ENCODE data around the gene DTHD1. TPM values are rescaled to one million over a fixed set of nuclear protein-coding genes. Genes with fewer than 3 reads are reported as not detected.

The DTHD1 gene
- total RNA-seq (2021): not detected in 2 replicates
- percentile 3 among the genes with signal in this experiment for Bru-seq, nascent RNA
- percentile 4 among the genes with signal in this experiment for BruChase-seq, experiment 1, labeled RNA remaining after a 2-hour chase
- BruChase-seq, experiment 2, labeled RNA remaining after a 6-hour chase: not detected
- long read RNA-seq: 0 reads

- DNase-seq: no peak
- no peaks in the 10 kb centered on the region for H3F3A ChIP-seq (ENCODE audit: insufficient read depth, low read depth)
- no peaks in the 10 kb centered on the region for H3K9me2 ChIP-seq (ENCODE audit: insufficient read depth)
- no peak within 1 kb of the TSS for H2AFZ ChIP-seq
- H3K4me3 ChIP-seq: no peak within 1 kb of the TSS
- H3K27ac ChIP-seq: no peak within 1 kb of the TSS
- no peaks in the 10 kb centered on the region for H3K27me3 ChIP-seq (ENCODE audit: insufficient read depth, low read depth)
- H3K4me2 ChIP-seq: no peak within 1 kb of the TSS
- intact Hi-C loops (cut with micrococcal nuclease; ENCODE audit: unreplicated experiment): no loop called here
- H3K36me3 ChIP-seq (ENCODE audit: low read depth): no peaks in the 10 kb centered on the region
- POLR2A ChIA-PET (ENCODE audit: unreplicated experiment): no interaction called here
- TF ChIP-seq EZH2 (IDR thresholded peaks at IDR 0.05; ENCODE audit: low read depth): no peak
- TF ChIP-seq, protein P1, sequence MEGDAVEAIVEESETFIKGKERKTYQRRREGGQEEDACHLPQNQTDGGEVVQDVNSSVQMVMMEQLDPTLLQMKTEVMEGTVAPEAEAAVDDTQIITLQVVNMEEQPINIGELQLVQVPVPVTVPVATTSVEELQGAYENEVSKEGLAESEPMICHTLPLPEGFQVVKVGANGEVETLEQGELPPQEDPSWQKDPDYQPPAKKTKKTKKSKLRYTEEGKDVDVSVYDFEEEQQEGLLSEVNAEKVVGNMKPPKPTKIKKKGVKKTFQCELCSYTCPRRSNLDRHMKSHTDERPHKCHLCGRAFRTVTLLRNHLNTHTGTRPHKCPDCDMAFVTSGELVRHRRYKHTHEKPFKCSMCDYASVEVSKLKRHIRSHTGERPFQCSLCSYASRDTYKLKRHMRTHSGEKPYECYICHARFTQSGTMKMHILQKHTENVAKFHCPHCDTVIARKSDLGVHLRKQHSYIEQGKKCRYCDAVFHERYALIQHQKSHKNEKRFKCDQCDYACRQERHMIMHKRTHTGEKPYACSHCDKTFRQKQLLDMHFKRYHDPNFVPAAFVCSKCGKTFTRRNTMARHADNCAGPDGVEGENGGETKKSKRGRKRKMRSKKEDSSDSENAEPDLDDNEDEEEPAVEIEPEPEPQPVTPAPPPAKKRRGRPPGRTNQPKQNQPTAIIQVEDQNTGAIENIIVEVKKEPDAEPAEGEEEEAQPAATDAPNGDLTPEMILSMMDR (conservative IDR thresholded peaks at IDR 0.05): no peak
- BruUV-seq (replicated peaks): no TSS peak
- no peaks in the 10 kb centered on the region for H3K79me2 ChIP-seq (ENCODE audit: low read depth)
- CTCF ChIA-PET: no interaction called here
- H3K9me3 ChIP-seq (ENCODE audit: insufficient read depth, low read depth): no peaks in the 10 kb centered on the region
- H3K4me1 ChIP-seq (replicated peaks; ENCODE audit: insufficient read depth): peaks cover 8% of the 10 kb centered on the region; the same call in 1 of the 2 replicates
- H4K20me1 ChIP-seq (ENCODE audit: insufficient read depth): no peaks in the 10 kb centered on the region
Observed at GRCh38 chr4:36281384-36282106, at the start of gene DTHD1. Gene DTHD1 (plus strand): TSS chr4:36281616. CDS start chr4:36281759, 143 bp downstream.

DNA sequence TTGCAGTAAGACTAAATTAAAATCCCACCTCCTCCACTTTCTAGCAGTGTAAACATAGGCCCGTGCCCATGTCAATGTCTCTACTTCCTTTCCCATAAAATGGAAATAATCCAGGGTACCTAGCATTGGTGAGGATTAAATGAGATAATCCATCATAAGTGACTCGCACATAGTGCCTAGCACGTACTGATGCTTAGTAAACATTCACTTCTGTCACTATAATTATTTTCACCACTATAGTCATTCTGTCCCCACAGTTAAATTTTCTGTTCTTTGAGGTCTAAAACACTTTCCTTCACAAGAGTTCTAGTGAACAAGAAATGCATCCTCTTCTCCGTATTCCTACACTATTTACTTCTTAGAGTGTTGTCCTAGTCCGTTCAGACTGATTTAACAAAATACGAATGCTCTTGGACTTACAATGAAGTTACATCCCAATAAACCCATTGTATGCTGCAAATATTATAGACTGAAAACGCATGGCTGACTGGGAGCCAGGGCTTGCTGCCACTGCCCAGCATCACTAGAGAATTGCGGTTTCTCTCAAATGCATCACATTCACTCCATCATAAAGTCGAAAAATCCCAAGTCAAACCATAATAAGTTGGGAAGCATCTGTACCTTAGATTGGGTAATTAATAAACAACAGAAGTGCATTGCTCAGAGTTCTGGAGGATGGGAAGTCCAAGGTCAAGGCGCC lies 47.7 kb upstream of the DTHD1 start:
- TF ChIP-seq EZH2 (IDR thresholded peaks at IDR 0.05; ENCODE audit: low read depth): no peak
- TF ChIP-seq, protein P1 (conservative IDR thresholded peaks at IDR 0.05): no peak
- H3K27ac ChIP-seq: no peak overlapping the region
- no peaks in the 10 kb centered on the region for H3F3A ChIP-seq (ENCODE audit: insufficient read depth, low read depth)
- H3K4me3 ChIP-seq: no peak overlapping the region
- H3K9me2 ChIP-seq (ENCODE audit: insufficient read depth): no peaks in the 10 kb centered on the region
- H3K36me3 ChIP-seq (ENCODE audit: low read depth): 0 out of 2 replicates have a peak, but pooled peaks cover 5% of the 10 kb centered on the region
- intact Hi-C loops (cut with micrococcal nuclease; ENCODE audit: unreplicated experiment): no loop called here
- H2AFZ ChIP-seq: no peak overlapping the region
- H3K27me3 ChIP-seq (ENCODE audit: insufficient read depth, low read depth): no peaks in the 10 kb centered on the region
- 0 out of 2 replicates have a peak, but pooled peaks cover 3% of the 10 kb centered on the region for H4K20me1 ChIP-seq (ENCODE audit: insufficient read depth)
- POLR2A ChIA-PET (ENCODE audit: unreplicated experiment): no interaction called here
- BruUV-seq (replicated peaks): no TSS peak
- no peak for DNase-seq
- no peak overlapping the region for H3K4me2 ChIP-seq
- CTCF ChIA-PET: no interaction called here
- H3K9me3 ChIP-seq (ENCODE audit: insufficient read depth, low read depth): no peaks in the 10 kb centered on the region
- peaks cover 65% of the 10 kb centered on the region for H3K79me2 ChIP-seq (ENCODE audit: low read depth)
- no peaks in the 10 kb centered on the region for H3K4me1 ChIP-seq (replicated peaks; ENCODE audit: insufficient read depth)

DNA sequence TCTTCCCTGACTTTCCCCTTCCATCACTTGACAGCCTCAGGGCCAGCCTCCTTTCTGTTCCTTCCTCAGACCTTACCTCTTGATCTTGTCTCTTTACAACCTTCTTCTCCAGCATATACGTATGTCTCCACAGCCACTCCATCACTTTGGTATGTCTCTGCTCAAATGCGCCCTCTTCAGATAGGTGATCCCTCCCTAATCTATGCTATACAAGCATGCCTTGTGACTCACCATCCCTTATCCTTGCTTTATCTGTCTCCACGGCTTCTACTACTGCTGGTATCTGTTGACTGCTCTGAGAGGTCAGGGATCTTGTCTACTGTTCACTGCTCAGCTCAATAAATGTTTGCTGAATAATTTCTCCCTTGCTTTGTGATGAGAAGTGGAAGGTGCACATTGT lies 46.1 kb upstream of the DTHD1 start:
- no TSS peak for BruUV-seq (replicated peaks)
- ChIA-PET CTCF (no interaction called here), POLR2A (ENCODE audit: unreplicated experiment) (no interaction called here)
- H2AFZ ChIP-seq: no peak overlapping the region
- no peak overlapping the region for H3K4me3 ChIP-seq
- TF ChIP-seq EZH2 (IDR thresholded peaks at IDR 0.05; ENCODE audit: low read depth): no peak
- TF ChIP-seq, protein P1 (conservative IDR thresholded peaks at IDR 0.05): no peak
- H3K9me3 ChIP-seq (ENCODE audit: insufficient read depth, low read depth): no peaks in the 10 kb centered on the region
- no peak overlapping the region for H3K27ac ChIP-seq
- no peaks in the 10 kb centered on the region for H3K4me1 ChIP-seq (replicated peaks; ENCODE audit: insufficient read depth)
- 0 out of 2 replicates have a peak, but pooled peaks cover 7% of the 10 kb centered on the region for H3K36me3 ChIP-seq (ENCODE audit: low read depth)
- peak; percentile 5 to 70 for DNase-seq
- peaks cover 80% of the 10 kb centered on the region for H3K79me2 ChIP-seq (ENCODE audit: low read depth)
- H3K27me3 ChIP-seq (ENCODE audit: insufficient read depth, low read depth): no peaks in the 10 kb centered on the region
- no peak overlapping the region for H3K4me2 ChIP-seq
- intact Hi-C loops (cut with micrococcal nuclease; ENCODE audit: unreplicated experiment): no loop called here
- H3K9me2 ChIP-seq (ENCODE audit: insufficient read depth): no peaks in the 10 kb centered on the region
- H4K20me1 ChIP-seq (ENCODE audit: insufficient read depth): no peaks in the 10 kb centered on the region
- H3F3A ChIP-seq (ENCODE audit: insufficient read depth, low read depth): no peaks in the 10 kb centered on the region

Measured in PC-9 (cell line).